Measurements from ENCODE around the gene TAF9. TPM values are rescaled to one million over a fixed set of nuclear protein-coding genes. Genes with fewer than 3 reads are reported as not detected.

Gene TAF9
- total and polyA plus RNA-seq, 12 donors, result 35.8 to 62.2 (median 44.5) TPM

DNA sequence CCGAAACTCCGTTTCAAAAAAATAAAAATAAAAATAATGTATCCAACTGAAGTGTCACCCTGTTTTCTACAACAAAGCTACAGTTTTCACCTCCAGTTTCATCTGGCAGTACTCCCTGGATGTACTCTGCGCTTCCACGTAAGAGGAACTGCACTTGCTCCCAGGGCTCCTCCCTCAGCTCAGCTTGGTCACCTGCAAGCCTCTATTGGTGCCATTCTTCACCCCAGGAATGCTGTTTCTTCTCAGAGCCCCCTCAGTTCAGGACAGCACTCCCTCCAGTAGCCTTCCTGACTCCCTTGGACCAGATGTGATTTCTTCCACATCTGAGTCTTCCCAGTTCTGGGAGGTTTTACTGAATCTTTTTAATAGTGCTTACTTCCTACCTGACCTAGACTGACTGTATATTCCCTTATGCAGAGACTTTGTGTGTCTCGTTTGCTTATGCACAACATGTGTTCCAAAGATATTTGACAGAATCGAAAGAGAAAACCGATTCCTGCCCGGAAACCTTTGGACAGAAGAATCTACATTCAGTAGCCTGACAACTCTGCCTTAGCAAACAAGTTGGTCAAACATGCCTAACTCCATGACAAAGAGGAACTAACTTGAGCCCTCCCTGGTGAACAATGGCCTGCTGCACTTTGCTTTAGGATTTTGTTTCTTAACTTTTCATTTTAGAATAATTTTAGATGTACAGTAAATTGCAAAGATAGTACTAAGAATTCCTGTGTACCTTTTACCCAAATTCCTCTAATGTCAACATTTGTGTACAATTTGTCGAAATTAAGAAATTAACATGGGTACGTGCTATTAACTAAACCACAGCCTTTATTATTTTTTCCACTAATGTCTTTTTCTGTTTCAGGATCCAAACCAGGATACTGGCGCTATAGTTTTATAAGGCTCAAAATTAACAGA is 37.5 kb downstream of the TAF9 start:
- WGBS, 2 donors, result 73 to 74% methylated on average over 11 of the region's 11 CpGs
- peaks cover 0 to 32% (median 12%) of the 10 kb centered on the region in 9 donors for H3K4me1 ChIP-seq
- peak overlapping the region; percentile 4 to 85 (median 69) for H3K27ac ChIP-seq
- intact Hi-C loops (cut with DNase I), result loop anchor here in 8 of 10 donors (1.0 to 10.0 kb wide), 10 partner anchors 14 to 289 kb away; partner anchors contain the start of genes SLC30A5 (in 4 of the 8) and CCNB1 (in 2 of the 8)
- no peaks in the 10 kb centered on the region for H3K27me3 ChIP-seq
- no peaks in the 10 kb centered on the region for H3K36me3 ChIP-seq
- TF ChIP-seq, protein P1, sequence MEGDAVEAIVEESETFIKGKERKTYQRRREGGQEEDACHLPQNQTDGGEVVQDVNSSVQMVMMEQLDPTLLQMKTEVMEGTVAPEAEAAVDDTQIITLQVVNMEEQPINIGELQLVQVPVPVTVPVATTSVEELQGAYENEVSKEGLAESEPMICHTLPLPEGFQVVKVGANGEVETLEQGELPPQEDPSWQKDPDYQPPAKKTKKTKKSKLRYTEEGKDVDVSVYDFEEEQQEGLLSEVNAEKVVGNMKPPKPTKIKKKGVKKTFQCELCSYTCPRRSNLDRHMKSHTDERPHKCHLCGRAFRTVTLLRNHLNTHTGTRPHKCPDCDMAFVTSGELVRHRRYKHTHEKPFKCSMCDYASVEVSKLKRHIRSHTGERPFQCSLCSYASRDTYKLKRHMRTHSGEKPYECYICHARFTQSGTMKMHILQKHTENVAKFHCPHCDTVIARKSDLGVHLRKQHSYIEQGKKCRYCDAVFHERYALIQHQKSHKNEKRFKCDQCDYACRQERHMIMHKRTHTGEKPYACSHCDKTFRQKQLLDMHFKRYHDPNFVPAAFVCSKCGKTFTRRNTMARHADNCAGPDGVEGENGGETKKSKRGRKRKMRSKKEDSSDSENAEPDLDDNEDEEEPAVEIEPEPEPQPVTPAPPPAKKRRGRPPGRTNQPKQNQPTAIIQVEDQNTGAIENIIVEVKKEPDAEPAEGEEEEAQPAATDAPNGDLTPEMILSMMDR (IDR thresholded peaks at IDR 0.05), result no peak
- DNase-seq (no peak), ATAC-seq (no peak)
- H3K9me3 ChIP-seq, result no peaks in the 10 kb centered on the region
- H3K4me3 ChIP-seq, result peak overlapping the region in 9 of 10 donors; percentile 52 to 93 (median 75)

DNA sequence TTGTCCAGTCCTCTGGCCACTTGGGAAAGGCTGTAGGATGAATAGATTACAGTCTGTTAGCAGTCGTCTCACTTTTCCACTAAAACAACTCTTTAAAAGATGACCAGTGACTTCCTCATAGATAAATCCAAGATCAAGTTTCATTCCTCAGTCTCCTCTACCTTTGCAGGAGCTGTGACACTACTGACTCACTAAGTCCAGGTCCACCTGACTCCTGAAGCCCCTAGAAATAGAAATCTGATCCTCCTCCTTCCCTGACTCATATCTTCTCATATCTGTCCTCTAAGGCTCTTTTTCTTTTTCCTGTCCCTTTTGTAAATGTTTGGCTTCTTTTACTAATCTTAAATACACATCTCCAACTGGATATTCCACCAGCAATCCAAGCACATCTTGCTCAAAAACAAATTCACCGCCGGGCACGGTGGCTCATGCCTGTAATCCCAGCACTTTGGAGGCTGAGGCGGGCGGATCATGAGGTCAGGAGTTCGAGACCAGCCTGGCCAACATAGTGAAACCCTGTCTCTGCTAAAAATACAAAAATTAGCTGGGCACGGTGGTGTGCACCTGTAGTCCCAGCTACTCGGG is 39.3 kb downstream of the TAF9 start:
- no peak overlapping the region for H3K4me3 ChIP-seq
- H3K36me3 ChIP-seq, result no peaks in the 10 kb centered on the region
- TF ChIP-seq, protein P1 (IDR thresholded peaks at IDR 0.05), result no peak
- ATAC-seq, result no peak
- no peak overlapping the region for H3K27ac ChIP-seq
- intact Hi-C loops (cut with DNase I), result loop anchor here in 7 of 10 donors (5.0 to 10.0 kb wide), 8 partner anchors 65 to 288 kb away; partner anchors contain the start of genes SLC30A5 (in 4 of the 7) and CCNB1 (in 2 of the 7)
- no peaks in the 10 kb centered on the region for H3K9me3 ChIP-seq
- H3K27me3 ChIP-seq, result no peaks in the 10 kb centered on the region
- H3K4me1 ChIP-seq, result peaks cover 0 to 30% (median 12%) of the 10 kb centered on the region in 9 donors
- DNase-seq, result no peak
- WGBS, 2 donors, result 85% methylated on average over 9 of the region's 9 CpGs

DNA sequence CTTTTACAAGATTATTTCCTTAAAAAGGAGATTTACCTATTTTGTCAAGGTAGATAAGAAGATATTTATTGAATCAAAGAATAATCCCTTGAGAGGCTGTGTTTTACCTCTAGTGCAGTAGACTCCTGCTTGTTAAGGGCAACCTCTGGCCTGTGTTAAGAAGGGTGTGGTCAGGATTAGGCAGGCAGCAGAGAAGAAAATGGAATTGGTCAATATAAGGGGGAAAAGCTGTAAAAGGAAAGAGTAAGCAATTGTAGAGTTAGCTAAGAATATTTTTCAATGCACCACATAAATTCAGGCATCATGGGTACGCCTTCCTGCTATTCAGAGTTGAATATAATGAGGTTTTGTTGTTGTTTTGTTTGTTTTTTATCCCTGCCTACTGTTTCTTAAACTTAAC is 43.0 kb downstream of the TAF9 start:
- Histone ChIP-seq H3K27me3 (no peaks in the 10 kb centered on the region), H3K4me3 (no peak overlapping the region), H3K4me1 (no peaks in the 10 kb centered on the region), H3K36me3 (no peaks in the 10 kb centered on the region), H3K27ac (no peak overlapping the region), H3K9me3 (no peaks in the 10 kb centered on the region)
- intact Hi-C loops (cut with DNase I), result no loop called here
- no peak for ATAC-seq
- no peak for DNase-seq
- WGBS, 2 donors, result 90 to 98% methylated on average over 1 of the region's 1 CpG
- TF ChIP-seq, protein P1 (IDR thresholded peaks at IDR 0.05), result no peak

GRCh38 chr5:69317391-69317790 is 51.9 kb downstream of the TAF9 start:
- Histone ChIP-seq H3K4me3 (no peak overlapping the region), H3K4me1 (no peaks in the 10 kb centered on the region), H3K27me3 (no peaks in the 10 kb centered on the region), H3K36me3 (peaks cover 0 to 55% (median 14%) of the 10 kb centered on the region in 9 donors), H3K27ac (peak overlapping the region in 1 of 10 donors; percentile 49), H3K9me3 (peaks cover 0 to 3% (median 0%) of the 10 kb centered on the region in 11 donors)
- no peak for ATAC-seq
- TF ChIP-seq, protein P1 (IDR thresholded peaks at IDR 0.05), result no peak
- intact Hi-C loops (cut with DNase I), result loop anchor here in 1 of 10 donors (1.0 kb wide), 1 partner anchor 15 kb away; the partner anchor contains the start of gene CCDC125
- no peak for DNase-seq
- 78 to 85% methylated on average over 4 of the region's 4 CpGs for WGBS, 2 donors

All from heart right ventricle (tissue), 16 donors.